GM23248 (cell line): ENCODE results near the gene TEX261. TPM values are rescaled to one million over a fixed set of nuclear protein-coding genes. Genes with fewer than 3 reads are reported as not detected.

Source experiments
- DNase-seq: peaks from one replicate; pipeline ENCODE4 v3.0.0-alpha.2; 2015
- H2AFZ ChIP-seq: fragments of 200-600 bp; sonication (generic); 2 replicates; pipeline ENCODE4 v1.6.1; 2016; ENCODE audit warnings: antibody characterized with exemption
- H3F3A ChIP-seq: fragments of 200-600 bp; sonication (generic); 2 replicates; pipeline ENCODE4 v1.6.1; 2016; ENCODE audit warnings: mild to moderate bottlenecking, antibody characterized with exemption, mixed run types; ENCODE audit not compliant: insufficient read depth
- H3K27ac ChIP-seq: fragments of 200-600 bp; sonication (generic); 2 replicates; pipeline ENCODE4 v1.5.1; 2016; ENCODE audit warnings: mild to moderate bottlenecking
- H3K27me3 ChIP-seq: fragments of 200-600 bp; sonication (generic); replicated peaks from 2 replicates; pipeline ENCODE4 v1.6.1; 2016; ENCODE audit warnings: mild to moderate bottlenecking; ENCODE audit not compliant: insufficient read depth
- H3K36me3 ChIP-seq: fragments of 200-600 bp; sonication (generic); 2 replicates; pipeline ENCODE4 v1.6.1; 2016; ENCODE audit warnings: low read depth, mild to moderate bottlenecking
- H3K4me1 ChIP-seq: fragments of 200-600 bp; sonication (generic); 2 replicates; pipeline ENCODE4 v1.6.1; 2016; ENCODE audit warnings: mild to moderate bottlenecking; ENCODE audit not compliant: insufficient read depth
- H3K4me2 ChIP-seq: fragments of 200-600 bp; sonication (generic); one replicate; pipeline ENCODE4 v1.6.1; 2016; ENCODE audit warnings: mild to moderate bottlenecking; ENCODE audit not compliant: unreplicated experiment
- H3K4me3 ChIP-seq: fragments of 200-600 bp; sonication (generic); 2 replicates; pipeline ENCODE4 v1.5.1; 2016; ENCODE audit warnings: mild to moderate bottlenecking
- H3K79me2 ChIP-seq: fragments of 200-600 bp; sonication (generic); 2 replicates; pipeline ENCODE4 v1.6.1; 2016; ENCODE audit warnings: mild to moderate bottlenecking; ENCODE audit not compliant: insufficient read depth
- H3K9ac ChIP-seq: fragments of 200-600 bp; sonication (generic); 2 replicates; pipeline ENCODE4 v1.6.1; 2016; ENCODE audit warnings: mild to moderate bottlenecking
- H3K9me2 ChIP-seq: fragments of 200-600 bp; sonication (generic); 2 replicates; pipeline ENCODE4 v1.6.1; 2016; ENCODE audit warnings: mixed run types, mild to moderate bottlenecking, moderate library complexity; ENCODE audit not compliant: insufficient read depth
- H3K9me3 ChIP-seq: fragments of 200-600 bp; sonication (generic); one replicate; pipeline ENCODE4 v1.6.1; 2017; ENCODE audit warnings: low read depth
- H4K20me1 ChIP-seq: fragments of 200-600 bp; sonication (generic); 2 replicates; pipeline ENCODE4 v1.6.0; 2016; ENCODE audit not compliant: insufficient read depth
- EZH2 ChIP-seq: fragments of 200-600 bp; sonication (generic); IDR thresholded peaks from 2 replicates; pipeline ENCODE4 v1.6.1; 2018; ENCODE audit warnings: antibody characterized with exemption, mild to moderate bottlenecking; ENCODE audit not compliant: insufficient read depth, poor library complexity, severe bottlenecking
- EZH2phosphoT487 ChIP-seq: fragments of 200-600 bp; sonication (generic); IDR thresholded peaks from 2 replicates; pipeline ENCODE4 v1.6.1; 2018; ENCODE audit warnings: antibody characterized with exemption, moderate library complexity, mild to moderate bottlenecking, low read depth; ENCODE audit not compliant: insufficient read depth
- WGBS, 2 experiments: methylation state at CpG; one replicate each; pipeline ENCODE4 v1.1.6; 2015 to 2017; ENCODE audit warnings: low lambda C conversion rate in 2 of 2, low coverage in 1 of 2; ENCODE audit errors: missing lambda C conversion rate in 2 of 2; 5-methylcytosine and 5-hydroxymethylcytosine counted together
- in situ Hi-C: fragments of 300-500 bp; cut with MboI; formaldehyde crosslinking; loops from 2 replicates; pipeline ENCODE4 v1.15.0; 2020
- polyA plus RNA-seq: library from polyadenylated mRNA; unstranded; fragments of >200 nt; fragmentation: Nextera tagmentation; extraction: Ambion mirVana; gene quantifications from 2 replicates; pipeline ENCODE4 v1.2.1, GENCODE V29; 2016
- total RNA-seq: library from RNA; depleted of rRNA; stranded (reverse); fragments of >200 nt; shearing (Covaris generic); gene quantifications from 2 replicates; pipeline ENCODE4 v1.2.3, GENCODE V29; 2014

Gene TEX261
- total and polyA plus RNA-seq, 2 experiments from 2014 or later: 54.1 to 64.1 TPM

DNA sequence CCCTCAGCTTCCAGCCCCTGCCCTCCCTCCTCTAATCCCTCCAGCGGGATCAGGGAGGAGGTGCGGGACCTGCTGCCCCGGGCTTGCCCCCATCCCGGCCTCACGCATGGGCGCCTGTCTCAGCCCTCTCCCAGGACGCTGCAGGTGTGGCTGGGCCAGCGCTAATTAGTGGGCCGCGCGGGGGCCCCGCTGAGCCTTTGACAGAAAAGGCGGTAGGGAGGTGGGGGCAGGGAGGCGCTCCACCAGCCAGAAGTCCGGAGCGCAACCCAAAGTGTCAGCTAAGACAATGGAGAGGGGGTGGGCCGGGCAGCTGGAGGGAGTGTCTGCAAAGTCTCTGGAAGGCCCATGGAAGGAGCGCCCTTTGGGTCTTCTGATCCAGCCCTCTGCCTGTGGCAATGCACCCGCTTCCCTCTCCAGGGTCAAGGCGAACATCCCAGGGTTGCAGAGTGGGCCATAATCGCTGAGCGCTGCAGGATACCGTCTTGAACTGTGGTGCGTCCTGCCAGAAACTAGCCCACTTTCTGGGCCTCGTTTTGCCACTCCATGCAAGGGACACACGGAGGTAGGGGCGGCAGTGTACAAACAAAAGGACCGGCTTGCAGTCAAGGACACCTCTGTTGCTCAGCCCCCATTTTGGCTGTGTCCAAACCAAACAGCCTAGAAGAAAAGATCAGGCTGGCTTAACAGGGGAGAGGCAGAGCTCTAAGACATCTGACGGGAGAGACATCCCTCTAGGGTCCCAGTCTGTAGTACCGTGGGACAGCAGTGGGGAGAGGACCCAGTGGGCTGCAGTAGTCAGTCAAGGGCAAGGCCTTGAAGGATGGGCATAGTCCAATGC is 55.5 kb downstream of the TEX261 start:
- DNase-seq: no peak
- no peaks in the 10 kb centered on the region for H3K4me1 ChIP-seq
- no peaks in the 10 kb centered on the region for H4K20me1 ChIP-seq
- WGBS, 2 experiments: 73 to 74% methylated on average over 29 to 30 of the region's 30 CpGs
- H3K27me3 ChIP-seq: no peaks in the 10 kb centered on the region; the same call in 1 of the 2 replicates
- H3K27ac ChIP-seq: no peak overlapping the region
- H3K79me2 ChIP-seq: no peaks in the 10 kb centered on the region
- TF ChIP-seq EZH2phosphoT487: no peak
- no peak for TF ChIP-seq EZH2
- in situ Hi-C loops: no loop called here
- H3F3A ChIP-seq: no peaks in the 10 kb centered on the region
- H3K36me3 ChIP-seq: no peaks in the 10 kb centered on the region
- H3K9me2 ChIP-seq: no peaks in the 10 kb centered on the region
- no peak overlapping the region for H3K4me3 ChIP-seq
- H2AFZ ChIP-seq: no peak overlapping the region
- H3K4me2 ChIP-seq: no peak overlapping the region
- no peaks in the 10 kb centered on the region for H3K9me3 ChIP-seq
- no peak overlapping the region for H3K9ac ChIP-seq

DNA sequence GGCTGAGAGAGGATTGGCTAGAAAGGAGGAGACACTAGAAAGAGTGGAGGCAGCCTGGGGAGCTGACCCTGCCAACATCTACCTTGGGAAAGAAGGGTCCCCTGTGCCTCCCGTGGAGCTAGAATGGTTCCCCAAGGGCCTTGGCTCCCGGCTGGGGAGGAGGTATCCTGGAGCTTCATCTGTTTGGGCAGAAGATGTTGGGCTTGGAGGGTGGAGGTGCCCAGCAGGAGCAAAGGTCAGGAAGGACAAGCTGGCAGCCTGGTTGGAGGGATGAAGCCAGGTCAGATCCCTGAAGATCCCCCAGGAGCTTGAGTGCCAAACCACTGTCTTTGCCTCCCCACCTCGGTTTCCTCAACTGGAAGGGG is 56.1 kb downstream of the TEX261 start:
- H4K20me1 ChIP-seq: no peaks in the 10 kb centered on the region
- DNase-seq: no peak
- no peaks in the 10 kb centered on the region; the same call in 1 of the 2 replicates for H3K27me3 ChIP-seq
- H3K9me3 ChIP-seq: no peaks in the 10 kb centered on the region
- H3K79me2 ChIP-seq: no peaks in the 10 kb centered on the region
- no peaks in the 10 kb centered on the region for H3K4me1 ChIP-seq
- no peak overlapping the region for H3K4me3 ChIP-seq
- in situ Hi-C loops: no loop called here
- H3K36me3 ChIP-seq: no peaks in the 10 kb centered on the region
- no peak overlapping the region for H2AFZ ChIP-seq
- no peaks in the 10 kb centered on the region for H3F3A ChIP-seq
- H3K9ac ChIP-seq: no peak overlapping the region
- H3K27ac ChIP-seq: no peak overlapping the region
- no peak overlapping the region for H3K4me2 ChIP-seq
- no peaks in the 10 kb centered on the region for H3K9me2 ChIP-seq
- 14 to 15% methylated on average over 3 of the region's 3 CpGs for WGBS, 2 experiments
- TF ChIP-seq EZH2phosphoT487 (no peak), EZH2 (no peak)

DNA sequence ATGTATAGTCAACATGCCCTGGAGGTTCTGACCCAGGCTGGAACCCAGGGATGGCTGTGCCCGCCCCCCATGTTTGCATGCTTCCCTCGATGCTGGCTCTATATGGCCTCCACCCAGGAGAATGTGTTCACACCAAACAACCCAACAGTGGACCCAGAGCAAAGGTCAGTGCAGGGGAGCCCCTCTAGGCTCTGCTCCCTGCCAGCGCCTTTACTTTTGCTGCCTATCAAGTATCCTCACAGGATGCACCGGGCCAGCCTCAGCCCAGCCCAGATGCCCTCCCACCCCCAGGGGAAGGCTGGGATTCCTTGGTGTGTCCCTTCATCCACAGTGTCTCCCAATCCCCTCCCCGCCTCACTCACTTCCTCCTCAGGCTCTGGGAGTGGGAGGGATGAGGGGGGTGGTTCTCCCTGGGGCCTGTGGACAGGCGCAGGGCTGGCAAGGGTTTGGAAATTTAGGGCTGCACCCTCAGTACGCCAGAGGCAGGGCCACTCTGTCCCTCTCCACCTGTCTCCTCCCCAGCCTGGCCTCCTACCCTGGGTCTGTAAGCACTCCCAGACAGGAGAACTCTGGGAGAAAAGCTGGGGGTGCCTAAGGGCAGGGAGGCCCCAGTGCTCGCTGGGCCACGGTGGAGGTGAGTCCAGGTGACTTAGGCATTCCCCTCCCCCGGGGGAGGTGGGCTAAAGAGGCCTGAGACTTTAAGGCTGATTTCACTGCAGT is 56.6 kb downstream of the TEX261 start:
- Histone ChIP-seq H3K9me3 (no peaks in the 10 kb centered on the region), H3K4me1 (no peaks in the 10 kb centered on the region), H3K79me2 (no peaks in the 10 kb centered on the region), H3K9me2 (no peaks in the 10 kb centered on the region), H3K27me3 (no peaks in the 10 kb centered on the region; the same call in 1 of the 2 replicates), H3F3A (no peaks in the 10 kb centered on the region), H3K27ac (no peak overlapping the region), H3K36me3 (no peaks in the 10 kb centered on the region), H3K4me2 (no peak overlapping the region), H4K20me1 (no peaks in the 10 kb centered on the region), H2AFZ (no peak overlapping the region), H3K9ac (no peak overlapping the region), H3K4me3 (no peak overlapping the region)
- 46 to 49% methylated on average over 10 of the region's 10 CpGs for WGBS, 2 experiments
- no peak for DNase-seq
- in situ Hi-C loops: no loop called here
- no peak for TF ChIP-seq EZH2phosphoT487
- TF ChIP-seq EZH2: no peak

GRCh38 chr2:70936979-70937811 is 57.5 kb downstream of the TEX261 start:
- no peak overlapping the region for H3K9ac ChIP-seq

More at GRCh38 chr2:70936979-70937811, 57.5 kb downstream of the TEX261 start:
- Histone ChIP-seq H3K4me1 (no peaks in the 10 kb centered on the region), H4K20me1 (no peaks in the 10 kb centered on the region), H3K9me2 (no peaks in the 10 kb centered on the region), H2AFZ (no peak overlapping the region), H3K27ac (no peak overlapping the region), H3K79me2 (no peaks in the 10 kb centered on the region), H3K4me2 (no peak overlapping the region), H3K9me3 (no peaks in the 10 kb centered on the region), H3F3A (no peaks in the 10 kb centered on the region), H3K4me3 (no peak overlapping the region), H3K27me3 (no peaks in the 10 kb centered on the region; the same call in 1 of the 2 replicates), H3K36me3 (no peaks in the 10 kb centered on the region)
- no peak for TF ChIP-seq EZH2
- WGBS, 2 experiments: 37 to 46% methylated on average over 9 to 10 of the region's 10 CpGs
- DNase-seq: no peak
- in situ Hi-C loops: no loop called here
